HL-60 (cell line): ENCODE results near the gene MRPS23.

Experiments used
- DNase-seq, 2 experiments: peaks; one replicate each; pipeline ENCODE4 v3.0.0-alpha.2; 2010 to 2020; ENCODE audit warnings: low read depth in 1 of 2, low spot score in 1 of 2
- H3K27ac ChIP-seq: fragments of 250-450 bp; sonication (Bioruptor Pico); replicated peaks from 2 replicates; pipeline ENCODE4 v1.5.1; 2020; ENCODE audit warnings: mild to moderate bottlenecking, moderate library complexity
- H3K27me3 ChIP-seq: fragments of 250-450 bp; sonication (Bioruptor Pico); 2 replicates; pipeline ENCODE4 v1.5.1; 2021; ENCODE audit warnings: mild to moderate bottlenecking, moderate library complexity; ENCODE audit not compliant: insufficient read depth, poor library complexity, severe bottlenecking
- H3K4me3 ChIP-seq: replicated peaks from 2 replicates; pipeline ENCODE4 v1.5.1; 2011; ENCODE audit warnings: mild to moderate bottlenecking, control low read depth, low read length; ENCODE audit not compliant: insufficient read depth
- GABPA ChIP-seq: IDR thresholded peaks from 2 replicates; pipeline ENCODE4 v1.6.1; 2012; ENCODE audit warnings: low read depth
- POLR2AphosphoS5 ChIP-seq: IDR thresholded peaks from 2 replicates; pipeline ENCODE4 v1.6.1; 2012; ENCODE audit warnings: low read depth
- SPI1 ChIP-seq: IDR thresholded peaks from 2 replicates; pipeline ENCODE4 v1.6.1; 2012; ENCODE audit warnings: low read depth, mild to moderate bottlenecking, borderline replicate concordance
- TF ChIP-seq, protein P1 (sequence below): IDR thresholded peaks from 2 replicates; pipeline ENCODE4 v1.6.1; 2012; ENCODE audit warnings: low read depth; ENCODE audit not compliant: insufficient replicate concordance
- TF ChIP-seq, protein P2 (sequence below): IDR thresholded peaks from one replicate; pipeline ENCODE4 v1.5.1; 2011; ENCODE audit warnings: low read length, control low read depth, inconsistent platforms; ENCODE audit not compliant: insufficient read depth

MRPS23 gene

DNA sequence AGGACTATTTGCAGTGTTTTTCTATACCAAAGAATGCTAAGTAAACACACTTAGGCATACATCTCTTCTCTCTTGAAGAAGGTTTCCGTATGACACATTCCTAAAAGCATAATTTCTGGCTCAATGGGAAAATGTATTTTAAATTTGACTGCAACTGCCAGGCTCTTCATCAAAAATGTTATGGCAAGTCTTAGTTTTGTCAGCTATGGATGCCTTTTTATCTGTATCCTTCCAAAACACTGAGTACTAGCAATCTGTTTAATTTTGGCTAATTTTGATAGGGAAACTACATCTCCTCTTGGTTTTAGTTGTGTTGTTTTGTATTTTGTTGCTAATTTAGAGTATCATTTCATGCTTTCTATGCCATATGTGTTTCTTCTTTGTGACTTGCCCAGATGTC, 35.4 kb downstream of the MRPS23 start:
- no peak overlapping the region for H3K27ac ChIP-seq
- no peak for DNase-seq
- H3K27me3 ChIP-seq, result peaks cover 6% of the 10 kb centered on the region
- TF ChIP-seq POLR2AphosphoS5 (no peak), GABPA (no peak), SPI1 (no peak)
- TF ChIP-seq, protein P1, sequence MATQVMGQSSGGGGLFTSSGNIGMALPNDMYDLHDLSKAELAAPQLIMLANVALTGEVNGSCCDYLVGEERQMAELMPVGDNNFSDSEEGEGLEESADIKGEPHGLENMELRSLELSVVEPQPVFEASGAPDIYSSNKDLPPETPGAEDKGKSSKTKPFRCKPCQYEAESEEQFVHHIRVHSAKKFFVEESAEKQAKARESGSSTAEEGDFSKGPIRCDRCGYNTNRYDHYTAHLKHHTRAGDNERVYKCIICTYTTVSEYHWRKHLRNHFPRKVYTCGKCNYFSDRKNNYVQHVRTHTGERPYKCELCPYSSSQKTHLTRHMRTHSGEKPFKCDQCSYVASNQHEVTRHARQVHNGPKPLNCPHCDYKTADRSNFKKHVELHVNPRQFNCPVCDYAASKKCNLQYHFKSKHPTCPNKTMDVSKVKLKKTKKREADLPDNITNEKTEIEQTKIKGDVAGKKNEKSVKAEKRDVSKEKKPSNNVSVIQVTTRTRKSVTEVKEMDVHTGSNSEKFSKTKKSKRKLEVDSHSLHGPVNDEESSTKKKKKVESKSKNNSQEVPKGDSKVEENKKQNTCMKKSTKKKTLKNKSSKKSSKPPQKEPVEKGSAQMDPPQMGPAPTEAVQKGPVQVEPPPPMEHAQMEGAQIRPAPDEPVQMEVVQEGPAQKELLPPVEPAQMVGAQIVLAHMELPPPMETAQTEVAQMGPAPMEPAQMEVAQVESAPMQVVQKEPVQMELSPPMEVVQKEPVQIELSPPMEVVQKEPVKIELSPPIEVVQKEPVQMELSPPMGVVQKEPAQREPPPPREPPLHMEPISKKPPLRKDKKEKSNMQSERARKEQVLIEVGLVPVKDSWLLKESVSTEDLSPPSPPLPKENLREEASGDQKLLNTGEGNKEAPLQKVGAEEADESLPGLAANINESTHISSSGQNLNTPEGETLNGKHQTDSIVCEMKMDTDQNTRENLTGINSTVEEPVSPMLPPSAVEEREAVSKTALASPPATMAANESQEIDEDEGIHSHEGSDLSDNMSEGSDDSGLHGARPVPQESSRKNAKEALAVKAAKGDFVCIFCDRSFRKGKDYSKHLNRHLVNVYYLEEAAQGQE, result no peak
- TF ChIP-seq, protein P2, sequence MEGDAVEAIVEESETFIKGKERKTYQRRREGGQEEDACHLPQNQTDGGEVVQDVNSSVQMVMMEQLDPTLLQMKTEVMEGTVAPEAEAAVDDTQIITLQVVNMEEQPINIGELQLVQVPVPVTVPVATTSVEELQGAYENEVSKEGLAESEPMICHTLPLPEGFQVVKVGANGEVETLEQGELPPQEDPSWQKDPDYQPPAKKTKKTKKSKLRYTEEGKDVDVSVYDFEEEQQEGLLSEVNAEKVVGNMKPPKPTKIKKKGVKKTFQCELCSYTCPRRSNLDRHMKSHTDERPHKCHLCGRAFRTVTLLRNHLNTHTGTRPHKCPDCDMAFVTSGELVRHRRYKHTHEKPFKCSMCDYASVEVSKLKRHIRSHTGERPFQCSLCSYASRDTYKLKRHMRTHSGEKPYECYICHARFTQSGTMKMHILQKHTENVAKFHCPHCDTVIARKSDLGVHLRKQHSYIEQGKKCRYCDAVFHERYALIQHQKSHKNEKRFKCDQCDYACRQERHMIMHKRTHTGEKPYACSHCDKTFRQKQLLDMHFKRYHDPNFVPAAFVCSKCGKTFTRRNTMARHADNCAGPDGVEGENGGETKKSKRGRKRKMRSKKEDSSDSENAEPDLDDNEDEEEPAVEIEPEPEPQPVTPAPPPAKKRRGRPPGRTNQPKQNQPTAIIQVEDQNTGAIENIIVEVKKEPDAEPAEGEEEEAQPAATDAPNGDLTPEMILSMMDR, result no peak
- H3K4me3 ChIP-seq, result no peak overlapping the region

DNA sequence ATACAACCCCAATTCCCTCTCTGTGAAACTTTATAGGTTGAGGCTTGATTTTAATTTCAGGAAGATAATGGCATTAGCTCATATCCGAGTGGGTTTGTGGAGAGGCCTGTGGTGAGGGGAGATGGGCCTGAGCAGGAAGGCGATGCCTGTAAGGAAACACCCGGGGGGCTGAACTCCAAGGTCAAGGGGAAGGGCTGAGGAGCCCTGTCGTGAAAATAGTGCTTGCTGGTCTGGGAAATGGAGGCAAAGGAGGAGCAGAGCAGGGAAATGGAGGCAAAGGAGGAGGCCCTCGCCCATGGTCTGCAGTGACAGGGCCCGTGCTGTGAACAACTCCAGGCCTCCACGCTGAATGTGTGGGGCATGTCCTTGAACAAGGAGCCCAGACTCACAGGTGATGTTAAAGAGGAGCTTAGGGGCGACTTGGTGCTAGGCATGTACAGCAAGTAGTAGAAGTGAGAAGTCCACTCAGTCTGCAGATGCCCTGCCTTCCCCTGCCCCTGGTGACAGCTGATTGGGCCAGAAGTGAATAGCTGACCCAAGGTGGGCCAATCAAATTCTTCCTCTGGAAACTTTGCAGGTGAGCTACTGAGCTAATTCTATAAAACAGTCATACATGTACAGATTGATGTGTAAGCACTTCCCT, 38.1 kb downstream of the MRPS23 start:
- no peak overlapping the region for H3K4me3 ChIP-seq
- TF ChIP-seq, protein P1, result no peak
- no peak for TF ChIP-seq SPI1
- TF ChIP-seq POLR2AphosphoS5, result no peak
- TF ChIP-seq GABPA, result no peak
- TF ChIP-seq, protein P2, result no peak
- no peak for DNase-seq
- H3K27ac ChIP-seq, result no peak overlapping the region
- peaks cover 8% of the 10 kb centered on the region for H3K27me3 ChIP-seq

DNA sequence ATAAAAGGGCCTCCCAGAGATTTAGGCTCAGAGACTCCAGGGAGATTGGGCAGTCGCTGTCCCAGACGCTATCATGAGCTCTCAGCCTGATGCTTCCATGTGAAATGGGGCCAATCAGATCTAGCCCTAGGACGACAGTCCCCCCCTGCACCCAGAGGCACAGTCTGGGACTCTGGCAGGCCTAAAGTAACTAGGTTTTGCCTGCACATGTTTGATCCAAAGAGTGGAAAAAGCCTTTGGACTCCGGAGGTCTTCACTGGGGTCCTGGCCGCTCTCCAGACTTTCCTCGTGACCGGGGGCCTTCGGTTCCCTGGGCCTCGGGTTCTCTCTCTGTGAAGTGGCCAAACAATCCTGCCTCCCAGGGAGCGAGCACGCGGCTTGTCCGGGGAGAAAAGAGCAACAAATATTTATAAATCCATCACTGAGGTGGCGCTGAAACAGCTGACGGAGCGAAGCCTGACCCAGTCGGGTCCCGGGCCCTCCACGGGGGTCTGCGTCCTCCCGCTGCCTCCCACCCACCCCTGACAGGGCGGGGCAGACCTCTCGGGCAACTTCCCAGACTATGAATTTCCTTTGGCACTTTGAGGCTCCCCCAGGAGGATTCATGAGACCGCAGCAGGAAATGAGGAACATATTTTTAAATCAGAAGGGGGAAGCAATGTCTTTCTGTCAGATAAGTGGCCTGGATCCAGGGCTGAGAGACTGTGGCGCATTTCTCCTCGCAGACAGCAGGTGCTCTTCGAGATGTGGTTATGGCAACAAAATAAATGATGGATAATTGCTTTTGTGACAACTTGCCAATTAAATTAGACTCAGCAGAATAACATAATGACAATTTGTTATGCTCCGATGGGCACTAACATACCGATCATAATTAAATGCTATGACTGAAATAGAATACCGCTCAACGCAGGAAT, 38.9 kb downstream of the MRPS23 start:
- H3K27me3 ChIP-seq, result peaks cover 8% of the 10 kb centered on the region
- TF ChIP-seq SPI1 (no peak), POLR2AphosphoS5 (no peak), GABPA (no peak)
- TF ChIP-seq, protein P1, result no peak
- TF ChIP-seq, protein P2, result no peak
- peak in 1 of 2 experiments; percentile 42 for DNase-seq
- H3K4me3 ChIP-seq, result peak overlapping the region; percentile 24
- H3K27ac ChIP-seq, result no peak overlapping the region
